ENCODE measurements around the gene TBC1D32. TPM values are rescaled to one million over a fixed set of nuclear protein-coding genes. Genes with fewer than 3 reads are reported as not detected.
"Not testable (repeated sequence)": the region's sequence is repeated elsewhere in the genome, so short reads cannot be mapped to it uniquely, and the experiment has no call there.

Gene TBC1D32
- total RNA-seq, 2 donors from 2014 or later: 2.7 to 3.0 TPM

GRCh38 chr6:121064345-121064744 lies 269.9 kb downstream of the TBC1D32 start:
- intact Hi-C loops (cut with DNase I): no loop called here
- DNase-seq (no peak), ATAC-seq (no peak)

DNA sequence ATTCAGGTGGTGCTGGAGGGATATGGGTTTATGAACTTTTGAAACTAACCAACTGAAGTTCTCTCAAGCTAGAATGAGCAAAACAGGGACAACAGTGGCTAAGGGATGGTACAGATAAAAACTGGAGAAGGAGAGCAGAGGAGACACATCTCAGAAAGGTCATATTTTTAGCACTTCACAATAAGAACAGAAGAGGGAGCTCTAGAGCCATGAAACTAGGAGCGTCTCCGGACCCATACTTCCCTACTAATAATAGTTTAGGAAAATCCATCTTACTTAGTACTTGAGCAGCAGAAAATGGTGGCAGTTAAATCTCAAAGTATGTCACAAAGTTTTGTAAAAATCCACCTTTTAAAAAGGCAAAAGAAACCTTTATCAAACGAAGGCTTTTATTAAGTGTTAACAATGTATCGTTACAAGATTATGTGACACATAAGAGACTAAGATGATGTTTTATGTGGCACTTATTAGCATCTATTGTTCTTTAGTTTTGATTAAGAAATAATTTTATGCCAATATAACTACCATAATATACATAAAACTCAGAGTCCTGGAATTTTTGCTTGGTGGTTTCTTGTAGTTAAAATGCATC lies 278.6 kb downstream of the TBC1D32 start:
- DNase-seq: no peak
- intact Hi-C loops (cut with DNase I): loop anchor here in 1 of 2 donors (2.0 to 10.0 kb wide), 2 partner anchors 251 to 349 kb away; no protein-coding TSS in a partner anchor
- peak; percentile 61 to 64 for ATAC-seq

- ATAC-seq; intact Hi-C loops (cut with DNase I); DNase-seq: not testable (repeated sequence)
These were observed 285.7 kb downstream of the TBC1D32 start for GRCh38 chr6:121048593-121048992.

GRCh38 chr6:121044905-121045304 lies 289.4 kb downstream of the TBC1D32 start:
- ATAC-seq; intact Hi-C loops (cut with DNase I); DNase-seq: not testable (repeated sequence)

GRCh38 chr6:121043706-121044105 lies 290.6 kb downstream of the TBC1D32 start:
- ATAC-seq; intact Hi-C loops (cut with DNase I); DNase-seq: not testable (repeated sequence)

GRCh38 chr6:121043211-121043610 lies 291.1 kb downstream of the TBC1D32 start:
- intact Hi-C loops (cut with DNase I); ATAC-seq; DNase-seq: not testable (repeated sequence)

DNA sequence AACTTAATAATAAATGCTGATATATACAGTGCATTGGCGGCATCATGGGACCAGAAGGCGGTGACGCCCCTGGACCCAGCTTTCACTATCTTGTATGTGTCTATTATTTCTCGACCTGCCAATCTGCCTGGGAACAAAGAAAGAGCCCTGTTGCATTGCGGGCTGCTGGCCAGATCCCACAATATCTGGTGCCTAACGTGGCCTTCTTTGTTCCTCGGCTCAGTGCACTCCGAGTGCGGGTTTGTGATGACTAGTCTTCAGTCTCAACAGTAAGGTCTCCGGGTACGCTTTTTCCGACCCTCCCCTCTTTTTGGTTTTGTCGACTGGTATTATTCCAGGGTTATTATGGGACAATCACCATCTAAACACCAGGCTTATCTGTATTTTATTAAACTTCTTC lies 291.5 kb downstream of the TBC1D32 start:
- no peak for ATAC-seq
- intact Hi-C loops (cut with DNase I): no loop called here
- no peak for DNase-seq

GRCh38 chr6:121040831-121041230 lies 293.4 kb downstream of the TBC1D32 start:
- DNase-seq (no peak), ATAC-seq (no peak)
- intact Hi-C loops (cut with DNase I): no loop called here

DNA sequence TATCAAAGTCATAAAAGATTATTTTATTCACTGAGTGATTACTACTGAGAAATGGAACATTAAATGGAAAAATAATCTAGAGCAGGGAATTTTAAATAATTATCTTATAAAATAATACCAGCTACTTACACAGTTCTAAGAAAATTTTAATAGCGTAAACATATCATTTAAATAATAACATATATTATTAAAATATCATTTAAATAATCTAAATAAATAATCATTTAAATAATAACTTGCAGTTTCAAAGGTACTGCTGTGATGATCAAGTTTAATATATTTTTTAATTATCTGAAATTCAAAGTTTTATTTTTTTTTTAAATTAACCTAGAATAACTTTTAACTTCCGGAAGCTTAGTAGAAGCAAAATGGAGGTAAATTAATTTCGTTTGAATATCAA lies 301.2 kb downstream of the TBC1D32 start:
- ATAC-seq (no peak), DNase-seq (no peak)
- intact Hi-C loops (cut with DNase I): no loop called here

DNA sequence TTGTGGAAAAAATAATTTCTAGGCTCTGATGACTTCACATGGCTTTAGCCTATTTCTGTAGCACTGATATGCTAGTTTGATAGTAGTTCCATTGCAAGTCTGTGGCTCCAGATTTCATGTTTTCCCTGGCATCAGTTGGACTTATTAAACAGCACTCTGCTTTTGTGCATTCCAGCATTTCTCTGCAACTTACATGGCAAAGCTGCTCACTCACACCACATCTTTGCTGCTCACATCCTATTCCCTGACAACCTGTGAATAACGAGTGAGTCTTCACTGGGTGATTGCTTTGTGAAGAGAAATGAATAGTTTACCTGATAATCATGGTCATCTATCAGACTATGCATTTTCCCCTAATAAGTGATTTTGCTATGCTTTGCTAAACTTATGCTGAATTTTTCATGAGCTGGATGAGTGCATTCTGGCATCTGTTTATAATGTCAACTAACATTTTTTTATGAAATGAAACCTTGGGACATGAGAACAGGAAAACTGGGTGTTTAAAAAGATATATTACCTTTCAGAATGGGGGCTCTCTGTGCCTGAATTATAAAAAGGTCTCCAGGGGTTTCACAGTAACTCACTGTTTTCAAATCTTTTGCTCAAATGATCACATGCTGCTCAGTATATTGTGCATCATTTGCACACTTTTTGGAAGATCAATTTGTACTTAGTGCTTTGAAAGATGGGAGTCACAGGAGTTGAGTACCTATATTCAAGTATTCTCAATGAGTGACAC lies 301.8 kb downstream of the TBC1D32 start:
- ATAC-seq (no peak), DNase-seq (no peak)
- intact Hi-C loops (cut with DNase I): no loop called here

Other genes starting within 250 kb of the TBC1D32 start
- gene GJA1, start 101.2 kb upstream of the TBC1D32 start, total RNA-seq: 100 to 1,000 TPM; 160 to 218 TPM